HFF-Myc (cell line): ENCODE data around the gene PER3.
A peak's percentile ranks its signal among the peaks of the same experiment; 100 is the strongest.

Source experiments
- DNase-seq: peaks from one replicate; pipeline ENCODE4 v3.0.0-alpha.2; 2011; ENCODE audit warnings: low read depth; ENCODE audit errors: extremely low read depth
- H3K4me3 ChIP-seq: replicated peaks from 2 replicates; pipeline ENCODE4 v1.5.1; 2011; ENCODE audit warnings: low read depth, mild to moderate bottlenecking, control low read depth, low read length
- CTCF ChIP-seq: IDR thresholded peaks from 2 replicates; pipeline ENCODE4 v1.5.1; 2012; ENCODE audit warnings: mild to moderate bottlenecking, low read depth, low read length, control low read depth; ENCODE audit errors: missing control alignments

PER3 gene

GRCh38 chr1:7771823-7772299 is 12.2 kb upstream of the PER3 start:
- H3K4me3 ChIP-seq: peak overlapping the region; percentile 75
- TF ChIP-seq CTCF: no peak
- no peak for DNase-seq

- no peak overlapping the region for H3K4me3 ChIP-seq
- TF ChIP-seq CTCF: no peak
- no peak for DNase-seq
Observed at GRCh38 chr1:7777591-7777990, 6.5 kb upstream of the PER3 start.

- TF ChIP-seq CTCF: no peak
- no peak overlapping the region for H3K4me3 ChIP-seq
- DNase-seq: no peak
Observed at GRCh38 chr1:7778133-7778628, 5.9 kb upstream of the PER3 start.

- TF ChIP-seq CTCF: no peak
- DNase-seq: no peak
- no peak overlapping the region for H3K4me3 ChIP-seq
Observed at GRCh38 chr1:7780976-7781375, 3.1 kb upstream of the PER3 start.

- no peak overlapping the region for H3K4me3 ChIP-seq
- no peak for TF ChIP-seq CTCF
- no peak for DNase-seq
Observed at GRCh38 chr1:7781501-7781900, 2.6 kb upstream of the PER3 start.

- no peak for TF ChIP-seq CTCF
- no peak for DNase-seq
Observed at GRCh38 chr1:7781923-7782495, 2.1 kb upstream of the PER3 start.

GRCh38 chr1:7783178-7783711 is 846 bp upstream of the PER3 start:
- no peak for TF ChIP-seq CTCF
- no peak for DNase-seq
- H3K4me3 ChIP-seq: peak overlapping the region; percentile 46

More at GRCh38 chr1:7781923-7782495, 2.1 kb upstream of the PER3 start:
- no peak overlapping the region for H3K4me3 ChIP-seq
